Nephron (organoid): ENCODE measurements around the gene FIS1.
"Not testable (repeated sequence)": the region's sequence is repeated elsewhere in the genome, so short reads cannot be mapped to it uniquely, and the experiment has no call there.

ENCODE experiments used
- H3K27ac Mint-ChIP-seq, 3 experiments: 2 replicates each; pipeline ENCODE4 v1.8.0; 2020; ENCODE audit warnings: mixed read lengths in 3 of 3, mild to moderate bottlenecking in 2 of 3, moderate library complexity in 1 of 3
- H3K27me3 Mint-ChIP-seq: 2 replicates; pipeline ENCODE4 v1.8.0; 2021; ENCODE audit warnings: low read depth, mild to moderate bottlenecking, moderate library complexity, mixed read lengths
- H3K36me3 Mint-ChIP-seq: 2 replicates; pipeline ENCODE4 v1.8.0; 2020; ENCODE audit warnings: low read depth, mixed read lengths
- H3K4me1 Mint-ChIP-seq: 2 replicates; pipeline ENCODE4 v1.8.0; 2020; ENCODE audit warnings: mixed read lengths
- H3K4me3 Mint-ChIP-seq, 3 experiments: 2 replicates each; pipeline ENCODE4 v1.8.0; 2020; ENCODE audit warnings: mild to moderate bottlenecking in 3 of 3, mixed read lengths in 3 of 3, moderate library complexity in 2 of 3
- H3K9me3 Mint-ChIP-seq: 2 replicates; pipeline ENCODE4 v1.8.0; 2020; ENCODE audit warnings: mixed read lengths
- TF ChIP-seq, protein P1 (sequence below), 3 experiments: fragments of 200-600 bp; sonication (generic); IDR thresholded peaks; one replicate each; pipeline ENCODE4 v1.5.0; 2021; ENCODE audit warnings: antibody characterized with exemption in 3 of 3; ENCODE audit not compliant: unreplicated experiment in 3 of 3

FIS1 gene

DNA sequence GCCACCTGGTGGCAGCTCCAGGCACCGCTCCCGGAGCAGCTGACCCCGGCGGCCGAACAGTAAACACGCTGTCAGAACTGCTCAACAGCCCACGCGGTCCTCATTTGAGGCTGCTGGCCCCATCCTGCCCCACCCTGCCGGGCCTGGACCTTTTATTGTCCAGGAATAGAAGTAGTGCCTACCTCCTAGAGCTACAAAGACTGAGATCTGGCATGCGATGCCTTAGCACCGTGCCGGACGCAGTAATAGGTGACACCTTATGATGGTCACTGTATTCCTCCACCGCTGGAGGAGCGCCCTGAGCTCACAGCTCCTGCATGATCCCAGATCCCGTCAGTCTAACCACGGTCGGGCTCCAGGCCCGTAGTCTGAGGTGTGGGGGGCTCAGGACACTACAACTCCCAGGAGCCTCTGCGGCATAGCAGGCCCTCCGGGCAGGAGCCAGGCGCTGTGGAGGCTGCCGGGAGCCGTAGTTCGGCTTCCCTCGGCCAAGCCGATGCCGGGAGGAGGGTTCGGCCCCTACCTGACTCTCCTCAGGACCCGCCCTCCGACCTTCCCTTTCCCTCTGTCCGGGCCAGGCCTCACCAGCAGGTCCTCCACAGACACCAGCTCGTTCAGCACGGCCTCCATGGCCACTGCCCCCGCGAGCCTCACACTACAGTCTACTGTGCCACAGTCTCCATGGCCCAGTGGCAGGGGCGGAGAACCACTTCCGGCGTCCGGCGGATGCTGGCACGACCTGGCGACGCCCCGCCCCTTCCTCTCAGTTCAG lies at the start of gene FIS1:
TSS of gene FIS1 (minus strand) at position 707 of the 772 bp plus-strand sequence. CDS start at position 630, 77 bp downstream.
- peak within 1 kb of the TSS; percentile 97 to 99 (median 97) for H3K4me3 Mint-ChIP-seq
- H3K36me3 Mint-ChIP-seq = peaks cover 14% of the 10 kb centered on the region
- H3K9me3 Mint-ChIP-seq = no peaks in the 10 kb centered on the region
- TF ChIP-seq, protein P1, sequence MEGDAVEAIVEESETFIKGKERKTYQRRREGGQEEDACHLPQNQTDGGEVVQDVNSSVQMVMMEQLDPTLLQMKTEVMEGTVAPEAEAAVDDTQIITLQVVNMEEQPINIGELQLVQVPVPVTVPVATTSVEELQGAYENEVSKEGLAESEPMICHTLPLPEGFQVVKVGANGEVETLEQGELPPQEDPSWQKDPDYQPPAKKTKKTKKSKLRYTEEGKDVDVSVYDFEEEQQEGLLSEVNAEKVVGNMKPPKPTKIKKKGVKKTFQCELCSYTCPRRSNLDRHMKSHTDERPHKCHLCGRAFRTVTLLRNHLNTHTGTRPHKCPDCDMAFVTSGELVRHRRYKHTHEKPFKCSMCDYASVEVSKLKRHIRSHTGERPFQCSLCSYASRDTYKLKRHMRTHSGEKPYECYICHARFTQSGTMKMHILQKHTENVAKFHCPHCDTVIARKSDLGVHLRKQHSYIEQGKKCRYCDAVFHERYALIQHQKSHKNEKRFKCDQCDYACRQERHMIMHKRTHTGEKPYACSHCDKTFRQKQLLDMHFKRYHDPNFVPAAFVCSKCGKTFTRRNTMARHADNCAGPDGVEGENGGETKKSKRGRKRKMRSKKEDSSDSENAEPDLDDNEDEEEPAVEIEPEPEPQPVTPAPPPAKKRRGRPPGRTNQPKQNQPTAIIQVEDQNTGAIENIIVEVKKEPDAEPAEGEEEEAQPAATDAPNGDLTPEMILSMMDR (IDR thresholded peaks at IDR 0.05; ENCODE audit: unreplicated experiment in 3 of 3) = peak; percentile 42 to 97 (median 92)
- H3K27ac Mint-ChIP-seq = peak within 1 kb of the TSS; percentile 91 to 96 (median 93)
- H3K27me3 Mint-ChIP-seq = peaks cover 3% of the 10 kb centered on the region
- peaks cover 16% of the 10 kb centered on the region for H3K4me1 Mint-ChIP-seq

GRCh38 chr7:101294039-101294831 lies 49.4 kb upstream of the FIS1 start:
- Mint-ChIP-seq H3K36me3 (no peaks in the 10 kb centered on the region), H3K4me1 (no peaks in the 10 kb centered on the region), H3K9me3 (no peaks in the 10 kb centered on the region), H3K4me3 (no peak overlapping the region), H3K27me3 (peaks cover 81% of the 10 kb centered on the region), H3K27ac (no peak overlapping the region)
- TF ChIP-seq, protein P1 (IDR thresholded peaks at IDR 0.05; ENCODE audit: unreplicated experiment in 3 of 3) = no peak

DNA sequence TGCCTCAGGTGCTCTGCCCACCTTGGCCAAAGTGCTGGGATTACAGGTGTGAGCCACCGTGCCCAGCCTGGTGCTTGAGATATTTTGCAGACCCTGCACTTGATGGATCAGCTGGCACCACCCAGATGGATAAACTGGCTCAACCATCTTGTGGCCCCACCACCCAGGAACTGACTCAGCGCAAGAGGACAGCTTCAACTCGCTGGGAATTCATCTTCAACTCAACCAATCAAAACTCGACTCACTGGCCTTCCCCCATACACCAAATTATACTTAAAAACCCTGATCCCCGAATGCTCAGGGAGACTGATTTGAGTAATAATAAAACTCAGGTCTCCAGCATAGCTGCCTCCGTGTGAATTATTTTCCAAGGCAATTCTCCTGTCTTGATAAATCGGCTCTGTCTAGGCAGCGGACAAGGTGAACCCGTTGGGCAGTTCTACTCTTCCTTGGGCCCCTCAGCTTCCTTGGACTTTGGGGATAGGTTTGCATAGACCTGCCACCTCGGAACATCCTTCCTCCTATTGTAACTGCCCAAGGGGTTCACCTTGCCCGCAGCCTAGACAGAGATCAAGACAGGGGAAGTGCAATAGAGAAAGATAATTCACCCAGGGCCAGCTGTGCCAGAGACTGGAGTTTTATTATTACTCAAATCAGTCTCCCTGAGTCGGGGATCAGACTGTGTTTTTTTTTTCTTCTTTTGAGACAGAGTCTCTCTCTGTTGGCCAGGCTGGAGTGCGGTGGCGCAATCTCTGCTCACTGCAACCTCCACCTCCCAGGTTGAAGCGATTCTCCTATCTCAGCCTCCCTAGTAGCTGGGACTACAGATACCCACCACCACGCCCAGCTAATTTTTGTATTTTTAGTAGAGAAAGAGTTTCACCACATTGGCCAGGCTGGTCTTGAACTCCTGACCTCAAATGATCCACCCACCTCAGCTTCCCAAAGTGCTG lies 48.5 kb upstream of the FIS1 start:
- not testable (repeated sequence) for H3K4me1 Mint-ChIP-seq

GRCh38 chr7:101292566-101292965 lies 47.7 kb upstream of the FIS1 start:
- H3K36me3 Mint-ChIP-seq, H3K9me3 Mint-ChIP-seq, H3K4me3 Mint-ChIP-seq, H3K27ac Mint-ChIP-seq, H3K4me1 Mint-ChIP-seq: not testable (repeated sequence)
- H3K27me3 Mint-ChIP-seq = peaks cover 82% of the 10 kb centered on the region

More for the DNA sequence above, 48.5 kb upstream of the FIS1 start:
- H3K36me3 Mint-ChIP-seq, H3K27ac Mint-ChIP-seq, H3K4me3 Mint-ChIP-seq, H3K9me3 Mint-ChIP-seq: not testable (repeated sequence)
- H3K27me3 Mint-ChIP-seq = peaks cover 80% of the 10 kb centered on the region

- H3K27me3 Mint-ChIP-seq = peaks cover 85% of the 10 kb centered on the region
- H3K36me3 Mint-ChIP-seq, H3K4me1 Mint-ChIP-seq, H3K9me3 Mint-ChIP-seq, H3K4me3 Mint-ChIP-seq, H3K27ac Mint-ChIP-seq: not testable (repeated sequence)
- TF ChIP-seq, protein P1 (IDR thresholded peaks at IDR 0.05; ENCODE audit: unreplicated experiment in 3 of 3) = peak; percentile 74 to 75 (median 75)
These were observed 45.5 kb upstream of the FIS1 start for GRCh38 chr7:101290186-101291037.

- not testable (repeated sequence) for H3K4me3 Mint-ChIP-seq, H3K9me3 Mint-ChIP-seq, H3K27ac Mint-ChIP-seq, H3K36me3 Mint-ChIP-seq, H3K4me1 Mint-ChIP-seq
- peaks cover 78% of the 10 kb centered on the region for H3K27me3 Mint-ChIP-seq
These were observed 44.8 kb upstream of the FIS1 start for GRCh38 chr7:101289687-101290086.
